ENCODE results near the gene HS6ST1. TPM values are rescaled to one million over a fixed set of nuclear protein-coding genes. Genes with fewer than 3 reads are reported as not detected.

The HS6ST1 gene, protein sequence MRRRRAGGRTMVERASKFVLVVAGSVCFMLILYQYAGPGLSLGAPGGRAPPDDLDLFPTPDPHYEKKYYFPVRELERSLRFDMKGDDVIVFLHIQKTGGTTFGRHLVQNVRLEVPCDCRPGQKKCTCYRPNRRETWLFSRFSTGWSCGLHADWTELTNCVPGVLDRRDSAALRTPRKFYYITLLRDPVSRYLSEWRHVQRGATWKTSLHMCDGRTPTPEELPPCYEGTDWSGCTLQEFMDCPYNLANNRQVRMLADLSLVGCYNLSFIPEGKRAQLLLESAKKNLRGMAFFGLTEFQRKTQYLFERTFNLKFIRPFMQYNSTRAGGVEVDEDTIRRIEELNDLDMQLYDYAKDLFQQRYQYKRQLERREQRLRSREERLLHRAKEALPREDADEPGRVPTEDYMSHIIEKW
- 16.2 and 22.0 TPM in 2 replicates for total RNA-seq

DNA sequence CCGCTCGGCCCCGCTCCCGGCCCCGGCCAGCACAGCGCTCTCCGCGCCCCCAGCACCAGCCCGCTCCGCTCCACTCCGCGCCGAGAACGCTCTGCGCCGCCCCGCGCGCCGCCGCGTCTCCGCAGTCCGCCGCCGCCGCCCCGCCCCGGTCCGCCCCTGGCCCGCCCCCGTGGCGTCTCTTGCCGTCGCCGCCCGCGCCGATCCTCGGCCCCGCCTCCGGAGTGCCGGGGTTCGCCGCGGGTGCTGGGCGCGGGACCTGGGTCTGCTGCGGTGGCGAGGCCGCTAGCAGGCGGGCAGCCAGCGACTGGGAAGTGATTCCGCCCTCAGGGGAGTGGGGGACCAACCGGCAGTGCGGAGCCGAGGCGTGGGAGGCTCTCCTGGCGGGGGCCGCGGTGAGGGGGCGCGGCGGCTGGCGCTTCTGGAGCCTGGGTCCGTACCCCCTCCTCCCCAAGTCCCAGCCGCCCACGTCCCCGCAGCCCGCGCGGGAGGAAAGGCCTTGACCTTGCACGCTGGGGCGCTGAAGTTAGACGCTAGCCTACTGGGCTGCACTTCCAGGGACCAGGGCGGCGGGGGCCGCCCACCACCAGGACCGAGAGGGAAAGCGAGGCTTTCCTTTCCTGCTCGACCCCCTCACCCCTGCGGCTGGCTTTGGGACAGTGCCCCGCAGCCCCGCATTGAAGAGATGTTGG, at the start of gene HS6ST1:
TSS of gene HS6ST1 (minus strand) at position 93 of the 689 bp plus-strand sequence. CDS start 305 bp downstream, outside the sequence.

Small RNA genes within 50 kb of the gene (small RNA-seq; reads per million reads assigned to genes)
- not detected for gene RF00019 (ENCODE audit: low replicate concordance)

Other genes starting within 250 kb of the HS6ST1 start
- 98.4 and 209 TPM in 2 replicates for gene UGGT1, start 227.7 kb downstream of the HS6ST1 start, total RNA-seq

Data from placental pericyte (primary cell).